K562 (cell line): ENCODE data around the gene CCSER2. TPM values are rescaled to one million over a fixed set of nuclear protein-coding genes. Genes with fewer than 3 reads are reported as not detected.

Source experiments
- ATAC-seq: fragments of 200-7000 bp; cut with Tn5 transposase; 3 replicates; pipeline ENCODE4 v1.9.1; 2020; ENCODE audit warnings: moderate library complexity
- BruUV-seq: library from RNA; stranded (reverse); fragments of 400-500 nt; replicated peaks from 2 replicates; lab custom pipeline; 2021; lab: Mats Ljungman, UMichigan
- CTCF ChIA-PET: fragments of 300-600 bp; formaldehyde crosslinking; extraction: SDS; loops from one replicate; lab custom pipeline; 2021; ENCODE audit warnings: low intra/inter-chr PET ratio; lab: Yijun Ruan, JAX
- POLR2A ChIA-PET: fragments of 300-600, 350-650 bp; sonication (Branson Sonifier 250); formaldehyde crosslinking; extraction: SDS; loops from one replicate; lab custom pipeline; 2021; ENCODE audit warnings: antibody characterized with exemption, inconsistent platforms; lab: Yijun Ruan, JAX
- DNase-seq, 4 experiments: peaks; one replicate each; pipeline versions ENCODE4 v3.0.0 to v3.0.0-alpha.2; 2011 to 2018; ENCODE audit warnings: low spot score in 3 of 4, mixed read lengths in 3 of 4; ENCODE audit errors: extremely low read depth in 1 of 4
- FAIRE-seq: peaks from 2 replicates; lab custom pipeline; 2011; peaks lifted over from hg19 to GRCh38; lab: Jason Lieb, UNC
- H2AFZ ChIP-seq: 2 replicates; pipeline ENCODE4 v1.6.0; 2011; ENCODE audit warnings: low read depth, low read length, control low read depth, inconsistent platforms
- H3K27ac ChIP-seq: fragments of 200-600 bp; 3 replicates; pipeline ENCODE4 v1.8.0; 2011; ENCODE audit warnings: low read depth, mild to moderate bottlenecking, control low read depth, inconsistent platforms, low read length, moderate library complexity, mixed read lengths; ENCODE audit errors: extremely low read depth
- H3K27me3 ChIP-seq, 2 experiments: fragments of 300-600 bp in 1 of 2; 2 replicates in 1 of 2; 3 replicates in 1 of 2; pipeline versions ENCODE4 v1.6.0 to v1.8.0; 2011; ENCODE audit warnings: inconsistent platforms in 2 of 2, low read length in 2 of 2, mild to moderate bottlenecking in 1 of 2, mixed read lengths in 1 of 2, moderate library complexity in 1 of 2; ENCODE audit not compliant: control insufficient read depth in 2 of 2, insufficient read depth in 2 of 2
- H3K36me3 ChIP-seq: fragments of 300-600 bp; 3 replicates; pipeline ENCODE4 v1.8.0; 2011; ENCODE audit warnings: mild to moderate bottlenecking, low read length, inconsistent platforms; ENCODE audit not compliant: control insufficient read depth, insufficient read depth
- H3K4me1 ChIP-seq, 2 experiments: fragments of 200-600 bp in 1 of 2; replicated peaks in 1 of 2; 2 replicates in 1 of 2; 3 replicates in 1 of 2; pipeline versions ENCODE4 v1.5.1 to v1.8.0; 2011; ENCODE audit warnings: inconsistent platforms in 2 of 2, low read length in 2 of 2, mild to moderate bottlenecking in 1 of 2, mixed read lengths in 1 of 2, moderate library complexity in 1 of 2; ENCODE audit not compliant: control insufficient read depth in 2 of 2, insufficient read depth in 2 of 2
- H3K4me2 ChIP-seq: 2 replicates; pipeline ENCODE4 v1.6.1; 2011; ENCODE audit warnings: low read length, control low read depth, inconsistent platforms, mixed read lengths; ENCODE audit not compliant: insufficient read depth
- H3K4me3 ChIP-seq: fragments of 200-600 bp; sonication (generic), shearing (Covaris generic); 2 replicates; pipeline ENCODE4 v1.5.1; 2016; ENCODE audit warnings: control low read depth, inconsistent platforms
- H3K79me2 ChIP-seq: fragments of 200-600 bp; 3 replicates; pipeline ENCODE4 v1.8.0; 2011; ENCODE audit warnings: low read length, inconsistent platforms; ENCODE audit not compliant: control insufficient read depth, insufficient read depth
- H3K9ac ChIP-seq, 2 experiments: 2 replicates each; pipeline versions ENCODE4 v1.6.0 to v1.6.1; 2011; ENCODE audit warnings: low read depth in 2 of 2, low read length in 2 of 2, control low read depth in 1 of 2, inconsistent platforms in 1 of 2, mild to moderate bottlenecking in 1 of 2, mixed read lengths in 1 of 2; ENCODE audit not compliant: insufficient read depth in 1 of 2
- H3K9me1 ChIP-seq: one replicate; pipeline ENCODE4 v1.6.0; 2011; ENCODE audit warnings: inconsistent platforms, mild to moderate bottlenecking, low read length, moderate library complexity; ENCODE audit not compliant: control insufficient read depth, insufficient read depth
- H3K9me3 ChIP-seq: replicated peaks from 2 replicates; pipeline ENCODE4 v1.5.1; 2011; ENCODE audit warnings: low read depth, low read length, inconsistent platforms; ENCODE audit not compliant: control insufficient read depth, insufficient read depth
- H4K20me1 ChIP-seq: replicated peaks from 2 replicates; pipeline ENCODE4 v1.6.1; 2011; ENCODE audit warnings: low read length, inconsistent platforms, mixed read lengths; ENCODE audit not compliant: control insufficient read depth, insufficient read depth
- CAMTA2 ChIP-seq: fragments of 250-450 bp; sonication (Bioruptor Pico); conservative IDR thresholded peaks from 2 replicates; pipeline ENCODE4 v1.5.1; 2022
- CEBPG ChIP-seq, 3 experiments: fragments of 200-800 bp in 1 of 3; sonication (Bioruptor generic) in 1 of 3; sonication (generic) in 1 of 3; formaldehyde crosslinking in 1 of 3; IDR thresholded peaks in 2 of 3; conservative IDR thresholded peaks in 1 of 3; 2 replicates each; pipeline versions ENCODE4 v1.6.1 to v1.8.0; 2016 to 2022; ENCODE audit warnings: missing compliant biosample characterization in 2 of 3, missing genetic modification characterization in 2 of 3, mild to moderate bottlenecking in 1 of 3, missing genetic modification reagents in 1 of 3
- CHCHD3 ChIP-seq: fragments of 250-450 bp; sonication (Bioruptor Pico); IDR thresholded peaks from 2 replicates; pipeline ENCODE4 v2.1.2; 2022; ENCODE audit warnings: mild to moderate bottlenecking
- ELF1 ChIP-seq: fragments of 200-800 bp; sonication (Bioruptor generic); IDR thresholded peaks from 2 replicates; pipeline ENCODE4 v1.6.1; 2016; ENCODE audit warnings: missing genetic modification characterization, missing compliant biosample characterization
- EP400 ChIP-seq: fragments of 450-650 bp; IDR thresholded peaks from 2 replicates; pipeline ENCODE4 v1.6.1; 2017; ENCODE audit warnings: antibody characterized with exemption, mild to moderate bottlenecking, moderate library complexity
- KDM1A ChIP-seq, 2 experiments: fragments of 450-650 bp; IDR thresholded peaks; 2 replicates each; pipeline ENCODE4 v1.6.1; 2016; ENCODE audit warnings: mild to moderate bottlenecking in 2 of 2
- MYNN ChIP-seq, 2 experiments: sonication (generic); formaldehyde crosslinking in 1 of 2; IDR thresholded peaks; 2 replicates each; pipeline versions ENCODE4 v1.5.0 to v1.6.1; 2016 to 2020; ENCODE audit warnings: antibody characterized with exemption in 1 of 2, missing genetic modification reagents in 1 of 2
- NR1H2 ChIP-seq: sonication (generic); formaldehyde crosslinking; IDR thresholded peaks from 2 replicates; pipeline ENCODE4 v1.4.0; 2020; ENCODE audit warnings: mild to moderate bottlenecking, missing genetic modification reagents
- RCOR1 ChIP-seq, 2 experiments: IDR thresholded peaks; 2 replicates each; pipeline ENCODE4 v1.6.1; 2012; ENCODE audit warnings: low read depth in 2 of 2, low read length in 2 of 2, borderline replicate concordance in 1 of 2, improper control_type of control experiment in 1 of 2
- RFX7 ChIP-seq: fragments of 250-450 bp; sonication (Bioruptor Pico); IDR thresholded peaks from 2 replicates; pipeline ENCODE4 v1.5.1; 2021; ENCODE audit warnings: mild to moderate bottlenecking
- SREBF1 ChIP-seq: fragments of 150-350 bp; IDR thresholded peaks from 2 replicates; pipeline ENCODE4 v1.6.1; 2014; ENCODE audit warnings: antibody characterized with exemption, low read depth, low read length, borderline replicate concordance
- ZNF263 ChIP-seq: sonication (generic); formaldehyde crosslinking; IDR thresholded peaks from 2 replicates; pipeline ENCODE4 v1.8.0; 2022; ENCODE audit warnings: mild to moderate bottlenecking, missing genetic modification reagents, borderline replicate concordance
- WGBS: fragments of 100-300 bp; shearing (Covaris generic); methylation state at CpG from one replicate; pipeline ENCODE4 v1.1.6; 2016; ENCODE audit warnings: low coverage, mixed read lengths; ENCODE audit not compliant: insufficient coverage; ENCODE audit errors: missing lambda C conversion rate; 5-methylcytosine and 5-hydroxymethylcytosine counted together
- in situ Hi-C: fragments of 300-500 bp; cut with MboI; formaldehyde crosslinking; loops from 4 replicates; pipeline ENCODE4 v1.15.0; 2018; ENCODE audit warnings: inconsistent platforms, mixed read lengths
- intact Hi-C: fragments of 100-400 bp; cut with micrococcal nuclease; formaldehyde crosslinking; loops from 2 replicates; pipeline ENCODE4 v1.14.2; 2022
- polyA plus RNA-seq, 8 experiments: library from polyadenylated mRNA; depleted of rRNA in 4 of 8; stranded (reverse) in 5 of 8; unstranded in 3 of 8; fragments of >200 nt; fragmentation: Nextera tagmentation in 2 of 8; fragmentation: Illumina TruSeq in 1 of 8; extraction: Ambion mirVana in 2 of 8; extraction: Trizol in 1 of 8; gene quantifications; 2 replicates each; pipeline versions ENCODE4 v1.2.1 to v1.2.3, GENCODE V29; 2011 to 2014; ENCODE audit warnings: inconsistent platforms in 1 of 8, missing spikeins in 1 of 8
- total RNA-seq, 7 experiments: library from RNA; depleted of rRNA in 6 of 7; stranded (reverse); fragments of >200 nt in 6 of 7; fragmentation: Illumina TruSeq in 2 of 7; extraction: Trizol in 2 of 7; gene quantifications; 2 replicates each; pipeline versions ENCODE4 v1.2.1 to v1.2.3, GENCODE V29; 2011 to 2021; ENCODE audit warnings: low replicate concordance in 1 of 7
- TF ChIP-seq, protein P1 (sequence below): sonication (generic); formaldehyde crosslinking; IDR thresholded peaks from 2 replicates; pipeline ENCODE4 v1.8.0; 2022; ENCODE audit warnings: missing genetic modification reagents, mild to moderate bottlenecking, moderate library complexity, borderline replicate concordance

CCSER2 gene
- total and polyA plus RNA-seq, 9 of the 15 experiments (the other 6 are each of a cell fraction or from before 2014, with no cell fraction given), result 2.7 to 15.1 (median 9.7) TPM

DNA sequence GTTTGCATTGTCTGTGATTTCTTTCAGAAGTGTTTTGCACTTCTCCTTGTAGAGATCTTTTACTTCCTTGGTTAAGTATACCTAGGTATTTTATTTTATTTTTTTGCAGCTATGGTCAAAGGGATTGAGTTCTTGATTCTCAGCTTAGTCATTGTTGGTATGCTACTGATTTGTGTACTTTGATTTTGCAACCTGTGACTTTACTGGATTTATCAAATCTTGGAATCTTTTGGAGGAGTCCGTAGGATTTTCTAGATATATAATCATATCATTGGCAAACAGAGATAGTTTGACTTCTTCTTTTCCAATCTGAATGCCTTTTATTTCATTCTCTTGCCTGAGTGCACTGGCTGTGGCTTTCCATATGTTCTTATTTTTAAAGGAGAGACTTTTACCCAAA is 41.9 kb downstream of the CCSER2 start:
- H3K9me1 ChIP-seq, result no peaks in the 10 kb centered on the region
- ChIA-PET CTCF (no interaction called here), POLR2A (interaction anchor here (0.8 kb wide), 1 partner anchor 379 kb away, joined by 4 read pairs; no protein-coding TSS in a partner anchor)
- WGBS, result 17% methylated on average over 1 of the region's 1 CpG
- H3K9ac ChIP-seq, result no peak overlapping the region
- no peak overlapping the region for H3K4me2 ChIP-seq
- no peak for DNase-seq
- peaks cover 10% of the 10 kb centered on the region; the same call in 2 of the 3 replicates for H3K36me3 ChIP-seq
- BruUV-seq, result no TSS peak
- ATAC-seq, result no peak
- FAIRE-seq, result no peak
- H2AFZ ChIP-seq, result no peak overlapping the region
- intact Hi-C loops, result loop anchor here (10.0 kb wide), 1 partner anchor 345 kb away; no protein-coding TSS in a partner anchor
- H3K4me3 ChIP-seq, result no peak overlapping the region
- H3K9me3 ChIP-seq, result no peaks in the 10 kb centered on the region
- in situ Hi-C loops, result loop anchor here (5.0 kb wide), 1 partner anchor 172 kb away; no protein-coding TSS in a partner anchor
- no peaks in the 10 kb centered on the region for H3K27me3 ChIP-seq
- TF ChIP-seq ZNF263 (CRISPR knock-in tag), result no peak
- TF ChIP-seq KDM1A (IDR thresholded peaks at IDR 0.05), result peak; percentile 47 to 77; a peak in 3 of 4 replicates
- TF ChIP-seq RCOR1 (IDR thresholded peaks at IDR 0.05; ENCODE audit: borderline replicate concordance in 1 of 2, low read depth in 2 of 2, low read length in 2 of 2), result 0 out of 4 replicates have a peak, but pooled peaks of 1 of the 2 experiments have one; percentile 20
- no peak for TF ChIP-seq ELF1 (tag)
- TF ChIP-seq, all 486 proteins: peak for 2
- no peaks in the 10 kb centered on the region for H3K79me2 ChIP-seq
- no peaks in the 10 kb centered on the region for H4K20me1 ChIP-seq
- H3K27ac ChIP-seq, result no peak overlapping the region
- no peaks in the 10 kb centered on the region for H3K4me1 ChIP-seq

DNA sequence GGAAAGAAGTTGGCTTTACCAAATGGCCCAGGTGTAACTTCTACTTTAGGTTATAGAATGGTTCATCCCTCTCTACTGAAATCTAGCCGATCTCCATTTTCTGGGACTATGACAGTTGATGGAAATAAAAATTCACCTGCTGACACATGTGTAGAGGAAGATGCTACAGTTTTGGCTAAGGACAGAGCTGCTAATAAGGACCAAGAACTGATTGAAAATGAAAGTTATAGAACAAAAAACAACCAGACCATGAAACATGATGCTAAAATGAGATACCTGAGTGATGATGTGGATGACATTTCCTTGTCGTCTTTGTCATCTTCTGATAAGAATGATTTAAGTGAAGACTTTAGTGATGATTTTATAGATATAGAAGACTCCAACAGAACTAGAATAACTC is 43.6 kb downstream of the CCSER2 start:
- Histone ChIP-seq H3K36me3 (peaks cover 10% of the 10 kb centered on the region; the same call in 2 of the 3 replicates), H3K9me3 (no peaks in the 10 kb centered on the region), H3K4me1 (no peaks in the 10 kb centered on the region), H3K9ac (no peak overlapping the region), H3K4me3 (no peak overlapping the region), H3K79me2 (no peaks in the 10 kb centered on the region), H3K27me3 (no peaks in the 10 kb centered on the region), H2AFZ (no peak overlapping the region), H3K4me2 (no peak overlapping the region), H4K20me1 (no peaks in the 10 kb centered on the region), H3K9me1 (no peaks in the 10 kb centered on the region), H3K27ac (no peak overlapping the region)
- 50% methylated on average over 2 of the region's 2 CpGs for WGBS
- TSS peak; percentile 21 for BruUV-seq
- POLR2A ChIA-PET, result interaction anchor here (0.7 kb wide), 1 partner anchor 109 kb away, joined by 3 read pairs; no protein-coding TSS in a partner anchor
- no peak for ATAC-seq
- in situ Hi-C loops, result loop anchor here (5.0 kb wide), 1 partner anchor 170 kb away; no protein-coding TSS in a partner anchor
- CTCF ChIA-PET, result interaction anchor here (5.4 kb wide), 1 partner anchor 166 kb away, joined by 58 read pairs; no protein-coding TSS in a partner anchor
- DNase-seq, result no peak
- no peak for FAIRE-seq
- intact Hi-C loops, result loop anchor here (10.0 kb wide), 1 partner anchor 343 kb away; no protein-coding TSS in a partner anchor
- no peak for TF ChIP-seq CAMTA2 (CRISPR knock-in tag)
- TF ChIP-seq, protein P1, sequence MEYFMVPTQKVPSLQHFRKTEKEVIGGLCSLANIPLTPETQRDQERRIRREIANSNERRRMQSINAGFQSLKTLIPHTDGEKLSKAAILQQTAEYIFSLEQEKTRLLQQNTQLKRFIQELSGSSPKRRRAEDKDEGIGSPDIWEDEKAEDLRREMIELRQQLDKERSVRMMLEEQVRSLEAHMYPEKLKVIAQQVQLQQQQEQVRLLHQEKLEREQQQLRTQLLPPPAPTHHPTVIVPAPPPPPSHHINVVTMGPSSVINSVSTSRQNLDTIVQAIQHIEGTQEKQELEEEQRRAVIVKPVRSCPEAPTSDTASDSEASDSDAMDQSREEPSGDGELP (CRISPR knock-in tag), result no peak
- no peak for TF ChIP-seq EP400
- no peak for TF ChIP-seq NR1H2
- TF ChIP-seq CHCHD3 (CRISPR knock-in tag), result no peak
- TF ChIP-seq RFX7 (CRISPR knock-in tag), result no peak
- TF ChIP-seq SREBF1, result no peak
- TF ChIP-seq MYNN (IDR thresholded peaks at IDR 0.05), result no peak
- TF ChIP-seq MYNN (CRISPR knock-in tag; IDR thresholded peaks at IDR 0.05), result no peak
- no peak for TF ChIP-seq CEBPG (CRISPR knock-in tag; IDR thresholded peaks at IDR 0.05)
- no peak for TF ChIP-seq CEBPG (tag; conservative IDR thresholded peaks at IDR 0.05 in 1 of 2, IDR thresholded peaks at IDR 0.05 in 1 of 2)
